Astrocyte (in vitro differentiated cells and primary cell): ENCODE results near the gene DNAH11. TPM values are rescaled to one million over a fixed set of nuclear protein-coding genes. Genes with fewer than 3 reads are reported as not detected.

ENCODE experiments used
- DNase-seq: peaks from one replicate; pipeline ENCODE4 v3.0.0-alpha.2; 2010; ENCODE audit warnings: low read depth
- FAIRE-seq: peaks from 2 replicates; lab custom pipeline; 2011; peaks lifted over from hg19 to GRCh38; lab: Jason Lieb, UNC
- H2AFZ ChIP-seq: 2 replicates; pipeline ENCODE4 v1.6.0; 2012; ENCODE audit warnings: low read depth, low read length, inconsistent platforms
- H3K27ac ChIP-seq: 2 replicates; pipeline ENCODE4 v1.5.1; 2011; ENCODE audit warnings: low read depth, low read length, inconsistent platforms
- H3K27me3 ChIP-seq: 2 replicates; pipeline ENCODE4 v1.6.0; 2011; ENCODE audit warnings: low read length, inconsistent platforms; ENCODE audit not compliant: insufficient read depth
- H3K36me3 ChIP-seq: 2 replicates; pipeline ENCODE4 v1.5.1; 2011; ENCODE audit warnings: low read length, inconsistent platforms; ENCODE audit not compliant: insufficient read depth
- H3K4me1 ChIP-seq: 2 replicates; pipeline ENCODE4 v1.5.1; 2011; ENCODE audit warnings: low read length, inconsistent platforms; ENCODE audit not compliant: insufficient read depth
- H3K4me2 ChIP-seq: 2 replicates; pipeline ENCODE4 v1.6.0; 2012; ENCODE audit warnings: low read length, inconsistent platforms
- H3K4me3 ChIP-seq: 2 replicates; pipeline ENCODE4 v1.5.1; 2011; ENCODE audit warnings: low read depth, mild to moderate bottlenecking, low read length, inconsistent platforms; ENCODE audit not compliant: insufficient read depth
- H3K79me2 ChIP-seq: 2 replicates; pipeline ENCODE4 v1.6.0; 2012; ENCODE audit warnings: mild to moderate bottlenecking, low read length, inconsistent platforms; ENCODE audit not compliant: insufficient read depth
- H3K9ac ChIP-seq: 2 replicates; pipeline ENCODE4 v1.6.0; 2012; ENCODE audit warnings: mild to moderate bottlenecking, low read length, inconsistent platforms
- H3K9me3 ChIP-seq: 2 replicates; pipeline ENCODE4 v1.5.1; 2012; ENCODE audit warnings: low read depth, mild to moderate bottlenecking, low read length, inconsistent platforms; ENCODE audit not compliant: insufficient read depth
- H4K20me1 ChIP-seq: 2 replicates; pipeline ENCODE4 v1.6.0; 2012; ENCODE audit warnings: low read length, inconsistent platforms; ENCODE audit not compliant: insufficient read depth
- H3K27ac Mint-ChIP-seq: one replicate; pipeline ENCODE4 v1.8.0; 2021; ENCODE audit warnings: mild to moderate bottlenecking, mixed read lengths; ENCODE audit not compliant: unreplicated experiment
- H3K27me3 Mint-ChIP-seq: one replicate; pipeline ENCODE4 v1.8.0; 2021; ENCODE audit warnings: low read depth, mixed read lengths; ENCODE audit not compliant: unreplicated experiment
- H3K36me3 Mint-ChIP-seq: one replicate; pipeline ENCODE4 v1.8.0; 2021; ENCODE audit warnings: low read depth, mixed read lengths; ENCODE audit not compliant: unreplicated experiment
- H3K4me1 Mint-ChIP-seq: one replicate; pipeline ENCODE4 v1.8.0; 2021; ENCODE audit warnings: low read depth, mixed read lengths; ENCODE audit not compliant: unreplicated experiment
- H3K4me3 Mint-ChIP-seq: one replicate; pipeline ENCODE4 v1.8.0; 2021; ENCODE audit warnings: mild to moderate bottlenecking, moderate library complexity, mixed read lengths; ENCODE audit not compliant: unreplicated experiment
- H3K9me3 Mint-ChIP-seq: one replicate; pipeline ENCODE4 v1.8.0; 2021; ENCODE audit warnings: mild to moderate bottlenecking, mixed read lengths; ENCODE audit not compliant: unreplicated experiment
- EZH2 ChIP-seq: IDR thresholded peaks from 2 replicates; pipeline ENCODE4 v1.6.1; 2012; ENCODE audit warnings: mild to moderate bottlenecking, low read length, inconsistent platforms; ENCODE audit not compliant: insufficient read depth
- total RNA-seq: library from RNA; stranded (reverse); gene quantifications from 2 replicates; pipeline ENCODE4 v1.2.1, GENCODE V29; 2021
- TF ChIP-seq, protein P1 (sequence below): IDR thresholded peaks from 2 replicates; pipeline ENCODE4 v1.5.1; 2011; ENCODE audit warnings: low read depth, mild to moderate bottlenecking, inconsistent platforms, low read length, moderate library complexity; ENCODE audit not compliant: insufficient read depth

Gene DNAH11
- total RNA-seq, 1 donor from 2014 or later = 0.43 TPM

DNA sequence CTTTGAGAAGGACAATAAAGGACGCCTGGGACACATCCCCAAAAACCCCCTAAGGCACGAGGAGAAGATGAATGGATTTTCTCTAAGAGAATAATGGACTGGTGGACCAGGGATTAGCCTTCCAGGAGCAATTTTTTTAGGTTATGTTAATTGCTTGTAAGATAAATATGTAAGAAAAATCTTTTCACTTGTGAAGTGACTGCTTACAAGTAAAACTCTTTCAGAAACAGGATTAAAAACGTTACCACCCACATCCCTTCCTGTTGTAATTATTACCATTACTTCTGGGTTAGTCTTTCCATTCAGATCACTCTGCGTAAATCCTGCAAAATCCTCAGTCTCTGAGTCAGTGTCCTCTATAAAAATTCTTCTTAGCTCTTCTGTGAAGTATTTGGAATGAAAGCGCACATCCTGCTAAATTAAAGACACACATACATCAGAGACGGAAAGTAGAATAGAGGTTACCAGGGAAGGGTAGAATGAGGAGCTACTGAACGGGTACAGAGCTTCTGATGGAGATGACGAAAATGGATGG, 368.6 kb downstream of the DNAH11 start:
- peak; percentile 56 for FAIRE-seq
- Histone ChIP-seq H3K79me2 (no peaks in the 10 kb centered on the region), H3K9ac (no peak overlapping the region), H3K36me3 (peaks cover 5% of the 10 kb centered on the region), H3K4me3 (no peak overlapping the region), H3K4me1 (no peaks in the 10 kb centered on the region), H3K4me2 (no peak overlapping the region), H2AFZ (no peak overlapping the region), H3K27me3 (no peaks in the 10 kb centered on the region), H3K27ac (no peak overlapping the region), H4K20me1 (no peaks in the 10 kb centered on the region), H3K9me3 (no peaks in the 10 kb centered on the region)
- H3K27ac Mint-ChIP-seq = no peak overlapping the region
- no peaks in the 10 kb centered on the region for H3K9me3 Mint-ChIP-seq
- no peaks in the 10 kb centered on the region for H3K4me1 Mint-ChIP-seq
- H3K27me3 Mint-ChIP-seq = no peaks in the 10 kb centered on the region
- H3K36me3 Mint-ChIP-seq = peaks cover 8% of the 10 kb centered on the region
- H3K4me3 Mint-ChIP-seq = no peak overlapping the region
- TF ChIP-seq, protein P1, sequence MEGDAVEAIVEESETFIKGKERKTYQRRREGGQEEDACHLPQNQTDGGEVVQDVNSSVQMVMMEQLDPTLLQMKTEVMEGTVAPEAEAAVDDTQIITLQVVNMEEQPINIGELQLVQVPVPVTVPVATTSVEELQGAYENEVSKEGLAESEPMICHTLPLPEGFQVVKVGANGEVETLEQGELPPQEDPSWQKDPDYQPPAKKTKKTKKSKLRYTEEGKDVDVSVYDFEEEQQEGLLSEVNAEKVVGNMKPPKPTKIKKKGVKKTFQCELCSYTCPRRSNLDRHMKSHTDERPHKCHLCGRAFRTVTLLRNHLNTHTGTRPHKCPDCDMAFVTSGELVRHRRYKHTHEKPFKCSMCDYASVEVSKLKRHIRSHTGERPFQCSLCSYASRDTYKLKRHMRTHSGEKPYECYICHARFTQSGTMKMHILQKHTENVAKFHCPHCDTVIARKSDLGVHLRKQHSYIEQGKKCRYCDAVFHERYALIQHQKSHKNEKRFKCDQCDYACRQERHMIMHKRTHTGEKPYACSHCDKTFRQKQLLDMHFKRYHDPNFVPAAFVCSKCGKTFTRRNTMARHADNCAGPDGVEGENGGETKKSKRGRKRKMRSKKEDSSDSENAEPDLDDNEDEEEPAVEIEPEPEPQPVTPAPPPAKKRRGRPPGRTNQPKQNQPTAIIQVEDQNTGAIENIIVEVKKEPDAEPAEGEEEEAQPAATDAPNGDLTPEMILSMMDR = no peak
- no peak for TF ChIP-seq EZH2
- peak; percentile 67 for DNase-seq

DNA sequence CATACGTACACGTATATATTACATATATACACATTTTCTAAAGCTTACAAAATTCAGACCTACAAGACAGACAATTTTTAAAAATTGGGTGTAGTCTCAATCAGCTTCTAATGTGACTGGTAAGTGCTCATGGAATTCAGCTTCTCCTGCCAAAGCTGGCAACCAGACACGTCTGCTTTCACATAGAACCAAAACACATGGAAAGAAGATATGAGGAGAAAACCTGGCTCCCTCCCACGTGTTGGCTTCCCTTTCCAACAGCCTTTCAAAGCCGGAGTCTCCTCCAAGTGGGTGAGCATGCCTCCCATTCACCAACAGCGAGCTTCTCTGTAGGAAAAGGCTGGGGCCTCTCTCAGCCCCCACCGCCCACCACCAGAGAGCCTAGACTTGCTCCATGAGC, 369.5 kb downstream of the DNAH11 start:
- Histone ChIP-seq H3K4me1 (no peaks in the 10 kb centered on the region), H3K4me2 (no peak overlapping the region), H3K9ac (no peak overlapping the region), H4K20me1 (no peaks in the 10 kb centered on the region), H2AFZ (no peak overlapping the region), H3K36me3 (peaks cover 5% of the 10 kb centered on the region), H3K4me3 (no peak overlapping the region), H3K27ac (no peak overlapping the region), H3K79me2 (no peaks in the 10 kb centered on the region), H3K27me3 (no peaks in the 10 kb centered on the region), H3K9me3 (no peaks in the 10 kb centered on the region)
- no peaks in the 10 kb centered on the region for H3K4me1 Mint-ChIP-seq
- TF ChIP-seq, protein P1 = no peak
- TF ChIP-seq EZH2 = no peak
- FAIRE-seq (no peak), DNase-seq (peak; percentile 80)
- no peaks in the 10 kb centered on the region for H3K9me3 Mint-ChIP-seq
- H3K27me3 Mint-ChIP-seq = no peaks in the 10 kb centered on the region
- no peak overlapping the region for H3K27ac Mint-ChIP-seq
- H3K4me3 Mint-ChIP-seq = no peak overlapping the region
- H3K36me3 Mint-ChIP-seq = peaks cover 8% of the 10 kb centered on the region

DNA sequence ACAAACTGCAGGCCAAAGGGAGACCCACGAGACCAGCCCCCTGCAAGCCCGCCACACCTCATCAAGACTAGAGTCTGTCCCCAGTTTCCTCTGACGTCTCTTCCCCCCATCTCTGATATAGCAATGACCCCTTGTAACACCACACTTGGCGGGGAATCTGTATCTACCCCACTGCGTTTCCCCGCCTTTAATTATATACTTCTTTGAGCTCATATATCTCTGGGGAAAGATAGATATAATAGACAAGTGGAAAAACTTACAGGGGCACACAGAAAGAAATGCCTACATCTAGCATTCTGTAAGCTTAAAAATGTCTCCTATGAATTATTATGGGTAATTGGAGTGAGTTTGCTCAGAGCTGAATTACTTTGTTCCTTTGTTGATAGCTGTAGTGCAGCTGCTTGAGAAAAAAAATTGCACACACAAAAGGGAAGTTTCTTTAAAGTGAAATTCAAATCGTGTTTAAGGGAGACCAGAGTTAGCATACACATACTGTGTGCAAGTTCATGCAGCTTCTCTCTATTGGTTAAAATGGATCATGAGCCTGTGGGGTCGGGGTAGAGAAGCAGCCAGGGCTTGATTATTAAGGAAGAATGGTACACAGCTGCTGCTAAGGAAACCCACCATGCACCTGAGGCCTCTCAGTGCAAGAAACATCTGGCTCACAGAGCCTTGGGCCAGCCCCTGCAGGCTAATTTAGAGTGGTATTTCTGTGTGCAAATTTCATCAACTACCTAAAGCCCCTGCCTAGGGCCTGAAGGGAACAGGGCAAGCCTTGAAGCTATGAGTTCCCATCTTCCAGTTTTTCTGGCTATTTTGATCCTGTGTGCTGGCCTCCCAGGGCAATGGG, 370.3 kb downstream of the DNAH11 start:
- no peak for DNase-seq
- TF ChIP-seq EZH2 = no peak
- TF ChIP-seq, protein P1 = no peak
- Histone ChIP-seq H3K9me3 (no peaks in the 10 kb centered on the region), H3K4me3 (no peak overlapping the region), H3K4me1 (no peaks in the 10 kb centered on the region), H3K27me3 (no peaks in the 10 kb centered on the region), H3K9ac (no peak overlapping the region), H4K20me1 (no peaks in the 10 kb centered on the region), H3K36me3 (peaks cover 5% of the 10 kb centered on the region), H3K79me2 (no peaks in the 10 kb centered on the region), H2AFZ (no peak overlapping the region), H3K4me2 (no peak overlapping the region), H3K27ac (no peak overlapping the region)
- no peak overlapping the region for H3K27ac Mint-ChIP-seq
- no peaks in the 10 kb centered on the region for H3K27me3 Mint-ChIP-seq
- H3K9me3 Mint-ChIP-seq = no peaks in the 10 kb centered on the region
- no peaks in the 10 kb centered on the region for H3K4me1 Mint-ChIP-seq
- H3K36me3 Mint-ChIP-seq = peaks cover 6% of the 10 kb centered on the region
- H3K4me3 Mint-ChIP-seq = no peak overlapping the region
- no peak for FAIRE-seq
